ENCODE data around the gene KIAA1671.

DNA sequence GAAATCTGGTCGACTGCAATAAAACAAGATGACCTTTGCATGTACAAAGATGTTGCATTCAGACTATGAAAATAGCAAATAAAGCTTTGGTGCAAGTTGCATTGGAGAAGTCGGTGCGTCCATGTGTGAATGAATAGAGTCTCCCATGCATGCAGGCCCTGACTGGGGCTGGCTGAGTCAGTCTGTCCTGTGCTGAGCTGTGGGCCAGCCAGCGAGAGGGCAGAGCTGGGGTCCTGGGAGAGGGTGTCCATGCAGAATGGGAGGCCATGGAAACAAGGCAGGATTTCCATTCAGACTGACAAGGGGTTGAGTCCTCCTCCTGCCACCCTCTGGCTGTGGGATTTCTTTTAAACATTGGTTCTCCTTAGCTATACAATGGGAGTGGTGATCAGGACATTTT lies 244.8 kb downstream of the KIAA1671 start:
- TF ChIP-seq EP300 (IDR thresholded peaks at IDR 0.05) = no peak
- TF ChIP-seq, protein P1, sequence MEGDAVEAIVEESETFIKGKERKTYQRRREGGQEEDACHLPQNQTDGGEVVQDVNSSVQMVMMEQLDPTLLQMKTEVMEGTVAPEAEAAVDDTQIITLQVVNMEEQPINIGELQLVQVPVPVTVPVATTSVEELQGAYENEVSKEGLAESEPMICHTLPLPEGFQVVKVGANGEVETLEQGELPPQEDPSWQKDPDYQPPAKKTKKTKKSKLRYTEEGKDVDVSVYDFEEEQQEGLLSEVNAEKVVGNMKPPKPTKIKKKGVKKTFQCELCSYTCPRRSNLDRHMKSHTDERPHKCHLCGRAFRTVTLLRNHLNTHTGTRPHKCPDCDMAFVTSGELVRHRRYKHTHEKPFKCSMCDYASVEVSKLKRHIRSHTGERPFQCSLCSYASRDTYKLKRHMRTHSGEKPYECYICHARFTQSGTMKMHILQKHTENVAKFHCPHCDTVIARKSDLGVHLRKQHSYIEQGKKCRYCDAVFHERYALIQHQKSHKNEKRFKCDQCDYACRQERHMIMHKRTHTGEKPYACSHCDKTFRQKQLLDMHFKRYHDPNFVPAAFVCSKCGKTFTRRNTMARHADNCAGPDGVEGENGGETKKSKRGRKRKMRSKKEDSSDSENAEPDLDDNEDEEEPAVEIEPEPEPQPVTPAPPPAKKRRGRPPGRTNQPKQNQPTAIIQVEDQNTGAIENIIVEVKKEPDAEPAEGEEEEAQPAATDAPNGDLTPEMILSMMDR (IDR thresholded peaks at IDR 0.05) = no peak

All from esophagus muscularis mucosa (tissue), 3 donors.